Panc1 (cell line): ENCODE data around the gene WFDC2. TPM values are rescaled to one million over a fixed set of nuclear protein-coding genes. Genes with fewer than 3 reads are reported as not detected.

ENCODE experiments used
- ATAC-seq: fragments of 200-7000 bp; cut with Tn5 transposase; 2 replicates; pipeline ENCODE4 v1.9.1; 2020; ENCODE audit warnings: mild to moderate bottlenecking, moderate library complexity
- BruUV-seq: library from RNA; stranded (reverse); fragments of 400-500 nt; replicated peaks from 2 replicates; lab custom pipeline; 2021; lab: Mats Ljungman, UMichigan
- CTCF ChIA-PET: fragments of 300-600 bp; sonication (Branson Sonifier 250); formaldehyde crosslinking; loops from one replicate; lab custom pipeline; 2022; ENCODE audit warnings: antibody characterized with exemption; lab: Charles Lee
- POLR2A ChIA-PET: fragments of 300-600 bp; sonication (Branson Sonifier 250); formaldehyde crosslinking; loops from one replicate; lab custom pipeline; 2022; ENCODE audit warnings: antibody characterized with exemption; lab: Charles Lee
- DNase-seq: peaks from one replicate; pipeline ENCODE4 v3.0.0-alpha.2; 2010; ENCODE audit warnings: low read depth, low spot score
- H3K27ac ChIP-seq: 2 replicates; pipeline ENCODE4 v1.5.1; 2011; ENCODE audit warnings: mild to moderate bottlenecking, low read length, inconsistent platforms
- H3K27me3 ChIP-seq: fragments of 200-500 bp; sonication (Bioruptor generic); 2 replicates; pipeline ENCODE4 v1.6.0; 2014; ENCODE audit warnings: low read length, inconsistent platforms; ENCODE audit not compliant: control insufficient read depth, insufficient read depth
- H3K36me3 ChIP-seq: fragments of 200-500 bp; sonication (Bioruptor generic); 2 replicates; pipeline ENCODE4 v1.5.1; 2014; ENCODE audit warnings: inconsistent platforms, mild to moderate bottlenecking, low read length, moderate library complexity; ENCODE audit not compliant: control insufficient read depth, insufficient read depth
- H3K4me1 ChIP-seq: 2 replicates; pipeline ENCODE4 v1.5.1; 2011; ENCODE audit warnings: inconsistent platforms, mild to moderate bottlenecking, low read length, moderate library complexity; ENCODE audit not compliant: control insufficient read depth, insufficient read depth
- H3K4me3 ChIP-seq, 2 experiments: 2 replicates each; pipeline ENCODE4 v1.5.1; 2011 to 2012; ENCODE audit warnings: low read depth in 2 of 2, low read length in 2 of 2, mild to moderate bottlenecking in 2 of 2, inconsistent platforms in 1 of 2, moderate library complexity in 1 of 2
- H3K9me3 ChIP-seq: fragments of 200-500 bp; sonication (Bioruptor generic); 2 replicates; pipeline ENCODE4 v1.5.1; 2014; ENCODE audit warnings: low read depth, mild to moderate bottlenecking, inconsistent platforms, low read length, moderate library complexity; ENCODE audit not compliant: control insufficient read depth, insufficient read depth
- CTCF ChIP-seq: fragments of 450-650 bp; IDR thresholded peaks from 2 replicates; pipeline ENCODE4 v1.5.1; 2017; ENCODE audit warnings: mild to moderate bottlenecking
- POLR2AphosphoS5 ChIP-seq: IDR thresholded peaks from 2 replicates; pipeline ENCODE4 v1.6.1; 2012; ENCODE audit warnings: mild to moderate bottlenecking, low read depth, low read length, moderate library complexity
- REST ChIP-seq, 2 experiments: IDR thresholded peaks; 2 replicates each; pipeline ENCODE4 v1.6.1; 2011 to 2012; ENCODE audit warnings: low read depth in 2 of 2, control low read depth in 1 of 2, low read length in 1 of 2, mild to moderate bottlenecking in 1 of 2, moderate library complexity in 1 of 2; ENCODE audit not compliant: insufficient read depth in 1 of 2
- SIN3A ChIP-seq: IDR thresholded peaks from 2 replicates; pipeline ENCODE4 v1.6.1; 2012; ENCODE audit warnings: low read depth, mild to moderate bottlenecking, low read length, moderate library complexity, borderline replicate concordance; ENCODE audit not compliant: insufficient read depth
- TCF7L2 ChIP-seq: IDR thresholded peaks from 2 replicates; pipeline ENCODE4 v1.6.1; 2011; ENCODE audit warnings: mild to moderate bottlenecking, low read depth, low read length, inconsistent platforms
- in situ Hi-C: cut with HindIII; loops from 2 replicates; pipeline ENCODE4 v1.10.0; 2016; ENCODE audit warnings: low sequenced_read_pairs, low pct_unique_long_range_greater_than_20kb
- intact Hi-C: fragments of 100-400 bp; cut with micrococcal nuclease; formaldehyde crosslinking; loops from one replicate; pipeline ENCODE4 v1.10.0; 2022; ENCODE audit not compliant: unreplicated experiment
- total RNA-seq: library from RNA; stranded (reverse); gene quantifications from one replicate; pipeline ENCODE4 v1.2.1, GENCODE V29; 2021; ENCODE audit not compliant: unreplicated experiment

WFDC2 gene
- total RNA-seq, 1 experiment from 2014 or later = 1.6 TPM

GRCh38 chr20:45510242-45510862 is 40.8 kb downstream of the WFDC2 start:
- H3K36me3 ChIP-seq = no peaks in the 10 kb centered on the region
- no peak for TF ChIP-seq TCF7L2
- TF ChIP-seq CTCF = no peak
- peaks cover 3% of the 10 kb centered on the region for H3K27me3 ChIP-seq
- in situ Hi-C loops (no loop called here), intact Hi-C loops (no loop called here)
- DNase-seq = no peak
- H3K4me3 ChIP-seq = no peak overlapping the region
- BruUV-seq = no TSS peak
- ChIA-PET POLR2A (no interaction called here), CTCF (no interaction called here)
- no peak for ATAC-seq
- H3K27ac ChIP-seq = no peak overlapping the region
- H3K4me1 ChIP-seq = no peaks in the 10 kb centered on the region
- H3K9me3 ChIP-seq = no peaks in the 10 kb centered on the region

DNA sequence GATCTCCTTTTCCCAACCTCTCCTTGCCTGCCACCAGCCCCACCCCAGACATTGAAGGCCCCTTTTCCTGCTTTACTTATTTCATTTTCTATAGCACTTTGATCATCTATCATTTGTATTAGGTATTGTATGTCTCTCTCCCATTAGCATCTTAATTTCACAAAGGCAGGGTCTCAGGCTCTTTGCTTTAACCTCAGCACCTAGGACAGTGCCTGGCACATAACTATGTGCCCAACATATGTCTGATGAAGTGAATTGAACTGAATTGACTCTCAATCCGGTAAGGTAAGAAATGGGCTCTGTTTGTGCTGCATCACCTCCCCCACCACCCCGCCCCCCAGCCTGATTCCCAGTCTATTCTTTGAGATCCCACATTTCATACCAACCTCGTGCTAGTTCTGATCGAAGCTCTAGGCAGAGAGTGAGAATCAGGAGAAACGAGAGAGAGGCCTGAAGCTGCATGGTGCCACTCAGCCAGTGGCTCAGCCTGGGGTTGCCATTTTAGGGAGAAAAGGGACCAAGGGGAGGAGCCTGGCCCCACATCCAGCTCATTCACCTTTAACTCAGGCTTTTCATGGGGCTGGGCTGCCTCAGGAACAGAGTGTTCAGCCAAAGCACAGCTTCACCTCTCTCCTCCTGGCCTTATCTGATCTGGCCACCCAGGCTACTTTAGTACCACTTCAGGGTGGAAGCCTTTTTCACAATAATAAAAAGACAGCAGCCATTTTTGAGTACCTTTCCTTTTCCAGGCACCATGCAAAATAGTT is 45.8 kb downstream of the WFDC2 start, which contains the start of gene SPINT3:
Gene SPINT3, minus strand, starts transcription at position 476 of the 767 bp plus-strand sequence. Its CDS starts 14 bp downstream, at position 462.
- in situ Hi-C loops = no loop called here
- Histone ChIP-seq H3K27me3 (peaks cover 3% of the 10 kb centered on the region), H3K27ac (no peak within 1 kb of the TSS), H3K36me3 (no peaks in the 10 kb centered on the region), H3K9me3 (no peaks in the 10 kb centered on the region), H3K4me1 (no peaks in the 10 kb centered on the region), H3K4me3 (no peak within 1 kb of the TSS)
- CTCF ChIA-PET = no interaction called here
- DNase-seq = no peak
- no peak for TF ChIP-seq POLR2AphosphoS5
- no peak for TF ChIP-seq CTCF
- peak; percentile 22 to 73; a peak in 3 of 4 replicates for TF ChIP-seq REST (IDR thresholded peaks at IDR 0.05; ENCODE audit: insufficient read depth in 1 of 2, low read depth in 2 of 2, low read length in 1 of 2)
- no peak for TF ChIP-seq SIN3A
- no peak for TF ChIP-seq TCF7L2
- no peak for ATAC-seq
- intact Hi-C loops = no loop called here
- POLR2A ChIA-PET = interaction anchor here (0.6 kb wide), 1 partner anchor 224 kb away, joined by 3 read pairs; no protein-coding TSS in a partner anchor
- BruUV-seq = no TSS peak
